SKM-1 (cell line): Measurements from ENCODE around the gene DNAI4.
"Not testable (repeated sequence)": the region's sequence is repeated elsewhere in the genome, so short reads cannot be mapped to it uniquely, and the experiment has no call there.

ENCODE experiments used
- DNase-seq: peaks from one replicate; lab custom pipeline; 2025; ENCODE audit not compliant: unreplicated experiment; lab: John Stamatoyannopoulos, UW

The DNAI4 gene

DNA sequence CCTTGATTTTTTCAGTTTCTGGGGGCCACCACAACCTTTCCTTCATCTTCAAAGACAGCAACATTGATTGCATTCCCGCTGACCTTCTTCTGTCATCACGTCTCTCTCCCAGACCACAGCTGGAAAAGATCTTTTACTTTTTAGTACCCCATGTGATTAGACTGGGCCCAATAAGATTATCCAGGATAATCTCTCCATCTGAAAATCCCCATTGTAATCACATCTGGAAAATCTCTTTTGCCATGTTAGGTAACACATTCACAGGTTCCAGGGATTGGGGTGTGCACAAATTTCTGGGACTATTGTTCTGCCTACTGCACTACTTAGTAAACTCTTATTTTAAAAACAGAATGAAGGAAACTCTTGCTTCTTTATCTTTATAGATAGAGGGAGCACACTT is 76.5 kb downstream of the DNAI4 start:
- DNase-seq: no peak

DNA sequence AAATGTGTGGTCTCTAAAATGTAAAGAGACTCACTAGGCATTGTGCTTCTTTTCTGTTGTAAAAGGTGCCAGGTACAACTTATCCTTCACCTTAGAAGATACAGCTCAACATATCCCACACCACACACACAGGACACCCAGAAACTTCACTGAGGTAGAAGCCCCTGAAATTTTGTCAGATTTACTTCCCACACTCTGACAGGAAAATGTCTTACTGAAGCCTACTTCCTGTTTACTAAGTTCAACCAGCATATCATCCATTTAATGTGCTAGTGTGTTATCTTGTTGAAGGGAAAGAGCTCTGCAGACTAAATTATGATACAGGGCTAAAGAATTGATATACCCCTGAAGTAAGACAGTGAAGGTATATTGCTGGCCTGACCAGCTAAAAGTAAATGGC is 83.7 kb downstream of the DNAI4 start:
- no peak for DNase-seq

DNA sequence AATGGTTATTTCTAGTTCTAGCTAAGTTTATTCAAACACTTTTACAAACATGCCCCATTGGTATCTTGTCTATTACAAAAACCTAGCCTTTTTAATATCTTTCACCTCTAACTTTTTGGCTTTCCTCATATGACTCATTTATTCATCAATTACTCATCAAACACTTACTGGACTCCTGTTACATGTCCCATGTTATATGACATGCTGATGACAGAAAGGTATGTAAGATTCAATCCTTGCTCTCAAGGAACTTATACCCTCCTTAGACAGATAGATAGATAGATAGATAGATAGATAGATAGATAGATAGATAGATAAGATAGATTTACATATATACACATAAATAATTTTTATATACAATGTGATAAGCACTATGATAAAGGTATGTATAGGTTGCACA is 89.7 kb downstream of the DNAI4 start:
- no peak for DNase-seq

- DNase-seq: no peak
Observed at GRCh38 chr1:66833112-66833511, 91.5 kb downstream of the DNAI4 start.

DNA sequence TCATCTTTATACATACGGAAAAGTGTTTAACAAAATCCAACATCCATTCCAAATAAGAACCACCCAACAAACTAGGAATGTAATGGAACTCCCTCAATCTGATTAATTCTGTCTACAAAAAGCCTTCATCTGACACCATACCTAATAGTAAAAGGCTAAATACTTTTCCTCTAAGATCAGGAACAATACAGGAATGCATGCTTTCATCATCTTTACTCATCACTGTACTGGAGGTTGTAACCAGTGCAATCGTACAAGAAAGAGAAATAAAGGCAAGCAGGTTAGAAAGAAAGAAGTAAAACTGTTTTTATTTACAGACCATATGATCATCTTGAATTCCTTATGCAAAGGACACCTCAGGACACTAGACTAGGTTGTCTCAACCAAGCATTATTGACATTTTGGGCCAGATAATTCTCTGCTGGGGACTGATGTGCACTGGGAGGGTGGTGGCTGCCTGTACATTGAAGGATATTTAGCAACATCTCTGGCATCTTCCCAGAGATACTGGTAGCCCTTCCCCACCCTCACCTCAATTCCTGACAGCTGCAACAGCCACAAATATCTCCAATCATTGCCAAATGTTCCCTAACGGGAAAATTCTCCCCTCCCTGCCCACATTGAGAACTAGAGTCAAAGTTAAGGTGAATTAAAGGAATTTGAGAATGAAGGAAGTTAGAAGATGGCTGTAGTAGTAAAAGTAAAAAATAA is 93.0 kb downstream of the DNAI4 start:
- DNase-seq: no peak

GRCh38 chr1:66824771-66825170 is 99.9 kb downstream of the DNAI4 start:
- no peak for DNase-seq

DNA sequence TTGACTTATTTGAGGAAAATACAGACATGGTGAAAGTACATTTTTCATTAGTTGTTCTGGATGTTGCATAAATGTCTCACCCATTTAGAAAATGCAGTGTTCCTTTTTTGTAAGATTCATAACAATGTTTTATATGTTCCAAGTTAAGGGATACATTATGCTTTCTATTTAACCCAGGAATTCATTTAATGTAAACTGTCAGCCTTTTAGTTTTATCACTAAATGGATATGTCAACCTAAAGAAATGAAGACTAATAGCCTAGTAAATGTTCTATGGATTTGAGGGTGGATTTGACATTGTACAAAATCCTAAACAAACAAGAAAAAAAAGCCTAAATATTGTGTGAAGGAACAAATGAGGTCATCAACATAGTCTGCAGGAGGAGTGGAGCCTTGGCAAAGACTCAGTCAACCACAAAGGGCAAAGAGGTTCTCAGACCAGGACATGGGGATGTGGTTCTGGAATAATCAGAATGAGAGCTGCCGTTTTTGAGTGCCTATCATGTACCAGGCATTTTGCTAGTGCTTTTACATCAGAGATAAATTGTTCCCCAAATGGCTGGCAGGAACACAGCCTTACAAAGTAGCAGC is 114.8 kb downstream of the DNAI4 start:
- DNase-seq: no peak

GRCh38 chr1:66809245-66809644 is 115.4 kb downstream of the DNAI4 start:
- no peak for DNase-seq

- not testable (repeated sequence) for DNase-seq
Observed at GRCh38 chr1:66795839-66796238, 128.8 kb downstream of the DNAI4 start.

GRCh38 chr1:66791621-66792610 is 132.7 kb downstream of the DNAI4 start:
- DNase-seq: no peak

GRCh38 chr1:66788231-66788939 is 136.3 kb downstream of the DNAI4 start:
- no peak for DNase-seq

DNA sequence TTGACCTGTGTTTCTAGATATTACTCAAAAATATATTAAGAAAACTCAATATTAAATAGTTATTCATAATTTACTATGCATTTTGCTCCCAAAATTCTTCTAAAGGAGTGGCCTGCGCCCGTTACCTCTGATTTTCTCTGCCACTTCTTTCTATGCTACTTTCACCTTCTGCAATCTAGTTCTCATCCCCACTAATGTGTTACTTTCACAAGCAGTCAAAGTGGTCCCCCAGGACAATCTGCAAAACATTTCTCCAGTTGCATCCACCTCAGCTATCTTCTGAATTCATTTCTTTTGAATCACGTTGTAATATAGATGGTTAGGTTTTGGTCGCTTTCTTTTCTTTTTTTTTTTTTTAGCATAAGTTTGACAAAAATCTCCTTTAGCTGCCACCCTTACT is 137.0 kb downstream of the DNAI4 start:
- no peak for DNase-seq

GRCh38 chr1:66785800-66786199 is 138.9 kb downstream of the DNAI4 start:
- not testable (repeated sequence) for DNase-seq

DNA sequence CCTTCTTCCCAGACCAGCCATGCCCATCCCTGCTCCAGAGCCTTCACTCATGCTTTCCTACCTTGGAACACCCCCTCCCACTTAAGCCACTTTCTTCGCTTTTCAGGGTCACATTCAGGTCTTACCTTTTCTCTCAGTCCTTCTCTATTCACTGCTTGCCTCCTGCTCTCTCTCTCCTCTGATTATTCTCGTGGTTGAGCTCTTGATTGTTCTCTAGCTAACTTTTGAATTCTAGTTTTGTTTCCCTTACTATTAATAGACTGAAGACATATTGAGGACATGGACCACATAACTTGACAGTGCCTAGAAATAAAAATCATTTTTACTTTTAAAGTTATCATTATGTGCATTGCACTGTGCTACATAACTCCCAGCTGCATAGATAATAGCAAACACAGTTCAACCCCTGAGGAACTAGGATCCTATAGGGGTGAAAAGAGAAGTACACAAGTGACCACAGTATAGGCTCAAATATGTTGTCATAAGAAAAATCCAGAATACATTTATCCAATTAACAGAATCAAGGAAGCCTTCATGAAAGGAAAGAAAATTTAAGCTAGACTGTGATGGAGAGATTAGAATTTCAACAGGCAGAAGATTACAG is 145.1 kb downstream of the DNAI4 start:
- DNase-seq: no peak

DNA sequence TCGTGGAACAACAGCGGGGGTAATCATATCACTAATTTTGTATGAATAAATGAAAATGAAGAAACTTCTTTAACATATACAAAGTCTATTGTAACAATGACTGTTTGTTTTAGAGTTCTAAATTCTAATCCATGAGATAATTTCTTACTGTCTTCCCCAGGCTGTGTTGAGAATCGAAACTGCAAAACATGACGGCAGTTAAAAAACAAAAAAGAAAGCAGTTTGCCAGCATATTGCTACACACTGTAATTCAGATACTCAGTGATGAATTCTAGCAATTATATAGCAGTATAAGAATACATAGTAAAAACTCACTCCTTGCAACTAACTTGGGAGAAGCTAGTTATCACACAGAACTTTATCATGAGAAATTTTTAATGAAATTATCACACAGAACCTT is 145.7 kb downstream of the DNAI4 start:
- no peak for DNase-seq

- DNase-seq: no peak
Observed at GRCh38 chr1:66778266-66778665, 146.4 kb downstream of the DNAI4 start.

- DNase-seq: no peak
Observed at GRCh38 chr1:66777831-66778230, 146.8 kb downstream of the DNAI4 start.

GRCh38 chr1:66775646-66776045 is 149.0 kb downstream of the DNAI4 start:
- no peak for DNase-seq

DNA sequence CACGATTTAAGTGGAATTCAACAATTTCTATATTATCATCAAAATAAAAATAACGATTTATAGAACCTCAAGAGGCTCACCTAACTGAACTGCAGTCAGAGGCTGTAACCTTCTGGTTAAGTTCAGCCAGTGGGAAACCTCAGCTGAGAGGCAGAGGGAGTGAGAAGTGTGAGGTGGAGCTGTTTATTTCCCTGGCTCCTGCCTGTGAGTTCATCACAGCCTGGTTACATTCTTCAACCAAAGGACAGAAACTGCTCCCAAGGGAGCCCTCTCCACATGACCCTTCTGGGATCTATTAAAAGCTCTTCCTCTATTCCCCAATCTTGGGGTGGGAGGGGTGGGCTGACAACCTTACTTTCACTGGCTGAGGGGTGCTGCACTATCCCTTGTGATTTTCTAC is 150.2 kb downstream of the DNAI4 start:
- DNase-seq: no peak

DNA sequence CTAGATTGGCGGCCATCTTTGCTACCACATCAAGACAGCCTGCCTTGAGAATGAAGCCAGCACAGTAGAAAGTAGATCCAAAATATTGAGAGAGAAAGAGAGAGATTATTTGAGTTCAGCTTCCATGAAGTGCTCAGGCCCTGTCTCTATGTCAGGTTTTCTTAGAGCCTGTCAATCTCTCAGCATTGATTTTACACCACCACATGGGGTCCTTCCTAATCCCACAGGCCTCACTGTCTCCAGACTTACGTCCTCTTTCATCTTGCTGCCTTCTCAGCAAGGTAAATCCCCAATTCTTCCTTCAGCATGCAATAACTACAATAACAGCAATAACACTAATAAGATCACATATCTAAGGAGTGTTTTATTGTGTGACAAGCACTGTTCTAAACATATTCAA is 151.4 kb downstream of the DNAI4 start:
- DNase-seq: no peak

DNA sequence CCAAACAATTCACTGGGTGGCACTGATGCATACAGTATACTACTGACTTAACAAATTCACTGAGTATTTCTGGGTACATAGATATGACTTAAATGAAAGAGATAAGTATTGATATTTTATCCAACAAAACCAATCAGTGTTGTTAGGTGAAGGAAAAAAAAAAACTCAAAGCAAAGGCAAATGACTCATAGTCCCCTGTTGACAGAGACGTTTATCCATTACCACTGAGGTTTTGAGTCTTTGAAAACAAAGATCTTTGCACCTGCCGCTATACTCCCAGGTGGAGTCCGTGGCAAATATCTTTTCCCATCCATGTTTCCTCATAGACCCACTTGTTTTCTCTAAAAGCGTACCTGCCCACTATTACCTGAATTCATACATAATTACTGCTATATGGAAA is 154.0 kb downstream of the DNAI4 start:
- DNase-seq: no peak
